Keratinocyte (primary cell): ENCODE results near the gene TSPAN1. TPM values are rescaled to one million over a fixed set of nuclear protein-coding genes. Genes with fewer than 3 reads are reported as not detected.
"Not testable (repeated sequence)": the region's sequence is repeated elsewhere in the genome, so short reads cannot be mapped to it uniquely, and the experiment has no call there.

Experiments
- DNase-seq: peaks from one replicate; pipeline ENCODE4 v3.0.0-alpha.2; 2011; ENCODE audit warnings: low read depth, missing footprints, low spot score
- FAIRE-seq: peaks from 2 replicates; lab custom pipeline; 2011; peaks lifted over from hg19 to GRCh38; lab: Jason Lieb, UNC
- H2AFZ ChIP-seq: 2 replicates; pipeline ENCODE4 v1.6.0; 2012; ENCODE audit warnings: low read length, control low read depth, inconsistent platforms; ENCODE audit not compliant: control insufficient read depth
- H3K27ac ChIP-seq: 2 replicates; pipeline ENCODE4 v1.5.1; 2011; ENCODE audit warnings: low read length; ENCODE audit not compliant: control insufficient read depth, insufficient read depth
- H3K27me3 ChIP-seq: 3 replicates; pipeline ENCODE4 v1.6.0; 2011; ENCODE audit warnings: low read length; ENCODE audit not compliant: control insufficient read depth, insufficient read depth; ENCODE audit errors: extremely low read depth
- H3K36me3 ChIP-seq, 2 experiments: 2 replicates in 1 of 2; 3 replicates in 1 of 2; pipeline ENCODE4 v1.5.1; 2011; ENCODE audit warnings: low read length in 2 of 2, mild to moderate bottlenecking in 1 of 2; ENCODE audit not compliant: control insufficient read depth in 2 of 2, insufficient read depth in 2 of 2; ENCODE audit errors: extremely low read depth in 1 of 2
- H3K4me1 ChIP-seq: 3 replicates; pipeline ENCODE4 v1.5.1; 2011; ENCODE audit warnings: low read length; ENCODE audit not compliant: control insufficient read depth, insufficient read depth; ENCODE audit errors: extremely low read depth
- H3K4me2 ChIP-seq: 3 replicates; pipeline ENCODE4 v1.6.0; 2011; ENCODE audit warnings: low read depth, low read length; ENCODE audit not compliant: control insufficient read depth, insufficient read depth; ENCODE audit errors: extremely low read depth
- H3K4me3 ChIP-seq, 3 experiments: fragments of 200-600 bp in 1 of 3; sonication (generic) in 1 of 3; 2 replicates in 2 of 3; 3 replicates in 1 of 3; pipeline ENCODE4 v1.5.1; 2011 to 2016; ENCODE audit warnings: low read length in 3 of 3, mild to moderate bottlenecking in 3 of 3, control low read depth in 2 of 3, inconsistent platforms in 1 of 3, low read depth in 1 of 3, mixed read lengths in 1 of 3, mixed run types in 1 of 3, moderate library complexity in 1 of 3; ENCODE audit not compliant: control insufficient read depth in 2 of 3, insufficient read depth in 2 of 3; ENCODE audit errors: extremely low read depth in 1 of 3
- H3K79me2 ChIP-seq: 2 replicates; pipeline ENCODE4 v1.6.0; 2012; ENCODE audit warnings: low read length; ENCODE audit not compliant: control insufficient read depth, insufficient read depth
- H3K9ac ChIP-seq: 3 replicates; pipeline ENCODE4 v1.6.0; 2011; ENCODE audit warnings: low read length; ENCODE audit not compliant: control insufficient read depth, insufficient read depth; ENCODE audit errors: extremely low read depth
- H3K9me1 ChIP-seq: 3 replicates; pipeline ENCODE4 v1.6.0; 2011; ENCODE audit warnings: low read length; ENCODE audit not compliant: control insufficient read depth, insufficient read depth; ENCODE audit errors: extremely low read depth
- H3K9me3 ChIP-seq: 2 replicates; pipeline ENCODE4 v1.5.1; 2012; ENCODE audit warnings: low read depth, low read length; ENCODE audit not compliant: control insufficient read depth
- H4K20me1 ChIP-seq: 3 replicates; pipeline ENCODE4 v1.6.0; 2011; ENCODE audit warnings: low read length; ENCODE audit not compliant: control insufficient read depth, insufficient read depth; ENCODE audit errors: extremely low read depth
- CTCF ChIP-seq, 3 experiments: IDR thresholded peaks in 1 of 3; conservative IDR thresholded peaks in 1 of 3; optimal IDR thresholded peaks in 1 of 3; 2 replicates in 2 of 3; 3 replicates in 1 of 3; pipeline versions ENCODE3 to v1.5.1; 2011; ENCODE audit warnings: low read length in 3 of 3, mild to moderate bottlenecking in 3 of 3, moderate library complexity in 2 of 3, control low read depth in 1 of 3, inconsistent platforms in 1 of 3; ENCODE audit not compliant: insufficient read depth in 2 of 3; ENCODE audit errors: extremely low read depth in 1 of 3
- EZH2 ChIP-seq: IDR thresholded peaks from one replicate; pipeline ENCODE4 v1.6.1; 2012; ENCODE audit warnings: inconsistent platforms, mild to moderate bottlenecking, low read length, moderate library complexity
- dilution Hi-C: fragments of 300-500 bp; cut with MboI; formaldehyde crosslinking; loops from one replicate; pipeline ENCODE4 v1.7.0; 2020; ENCODE audit warnings: low sequenced_read_pairs; ENCODE audit not compliant: extremely low pct_ligation_motif_present
- polyA plus RNA-seq, 5 experiments: library from polyadenylated mRNA; depleted of rRNA in 3 of 5; stranded (reverse) in 3 of 5; stranded (forward) in 1 of 5; unstranded in 1 of 5; fragments of >200 nt; gene quantifications; 1 replicate in 1 of 5; 2 replicates in 3 of 5; 3 replicates in 1 of 5; pipeline versions ENCODE4 v1.2.1 to v1.2.3, GENCODE V29; 2011 to 2012; ENCODE audit warnings: missing spikeins in 2 of 5, low read depth in 1 of 5, low replicate concordance in 1 of 5
- small RNA-seq, 3 experiments: library from RNA; depleted of rRNA; stranded (forward); fragments of <200 nt; gene quantifications; one replicate each; pipeline ENCODE3, GENCODE V24; 2012; ENCODE audit warnings: low read depth in 3 of 3, low replicate concordance in 1 of 3; ENCODE audit not compliant: insufficient read length in 3 of 3

TSPAN1 gene
- polyA plus RNA-seq, 1 donor (not counting 4 experiments of a cell fraction or from before 2014, with no cell fraction given), result 312 TPM

- H4K20me1 ChIP-seq, result no peaks in the 10 kb centered on the region
- H3K27ac ChIP-seq, result no peak overlapping the region
- dilution Hi-C loops, result no loop called here
- TF ChIP-seq EZH2, result no peak
- no peak for TF ChIP-seq CTCF (optimal IDR thresholded peaks at IDR 0.05 in 1 of 3, IDR thresholded peaks at IDR 0.05 in 1 of 3, conservative IDR thresholded peaks at IDR 0.05 in 1 of 3; ENCODE audit: extremely low read depth in 1 of 3, insufficient read depth in 2 of 3, low read length in 3 of 3)
- H3K79me2 ChIP-seq, result no peaks in the 10 kb centered on the region
- no peak overlapping the region for H3K4me2 ChIP-seq
- peaks cover 7% of the 10 kb centered on the region for H3K4me1 ChIP-seq
- no peaks in the 10 kb centered on the region for H3K9me3 ChIP-seq
- no peak overlapping the region for H3K4me3 ChIP-seq
- FAIRE-seq (no peak), DNase-seq (no peak)
- no peak overlapping the region for H2AFZ ChIP-seq
- no peaks in the 10 kb centered on the region for H3K27me3 ChIP-seq
- no peak overlapping the region for H3K9ac ChIP-seq
- H3K9me1 ChIP-seq, result no peaks in the 10 kb centered on the region
- H3K36me3 ChIP-seq, result no peaks in the 10 kb centered on the region
These were observed 50.1 kb downstream of the TSPAN1 start for GRCh38 chr1:46224966-46225365.

- DNase-seq, H3K4me1 ChIP-seq, H3K9ac ChIP-seq, H4K20me1 ChIP-seq, dilution Hi-C loops, H3K79me2 ChIP-seq, H3K27me3 ChIP-seq, H3K36me3 ChIP-seq, H3K27ac ChIP-seq, H3K9me3 ChIP-seq, H3K9me1 ChIP-seq, H3K4me3 ChIP-seq, H2AFZ ChIP-seq, FAIRE-seq, H3K4me2 ChIP-seq: not testable (repeated sequence)
These were observed 56.3 kb downstream of the TSPAN1 start for GRCh38 chr1:46231231-46231630.

Small RNAs within 50 kb of the gene (small RNA-seq; reads per million reads assigned to genes)
- 0 reads per million in 3 experiments for gene AL672043.1

Other genes with a start within 250 kb of the TSPAN1 start
- gene PIK3R3, start 42.5 kb upstream of the TSPAN1 start, polyA plus RNA-seq, result 6.8 to 11.9 TPM (median 11.7 TPM) in 3 replicates
- gene P3R3URF, start 1.4 kb downstream of the TSPAN1 start, polyA plus RNA-seq, result not detected in 3 replicates
- gene POMGNT1, start 23.3 kb downstream of the TSPAN1 start, polyA plus RNA-seq, result 49.6 to 64.6 TPM (median 60.9 TPM) in 3 replicates
- gene LURAP1, start 28.2 kb downstream of the TSPAN1 start, polyA plus RNA-seq, result 3.5 to 4.5 TPM (median 4.1 TPM) in 3 replicates
- gene RAD54L, start 72.7 kb downstream of the TSPAN1 start, polyA plus RNA-seq, result 0.42 to 5.1 TPM (median 3.8 TPM) in 3 replicates
- 51.2 to 77.6 TPM (median 70.8 TPM) in 3 replicates for gene LRRC41, start 128.5 kb downstream of the TSPAN1 start, polyA plus RNA-seq
- 650 to 970 TPM (median 720 TPM) in 3 replicates for gene UQCRH, start 128.6 kb downstream of the TSPAN1 start, polyA plus RNA-seq
- gene NSUN4, start 165.7 kb downstream of the TSPAN1 start, polyA plus RNA-seq, result 26.3 to 28.2 TPM (median 26.6 TPM) in 3 replicates
- 5.3 to 8.5 TPM (median 5.4 TPM) in 3 replicates for gene FAAH, start 219.2 kb downstream of the TSPAN1 start, polyA plus RNA-seq